Keratinocyte (primary cell): ENCODE measurements around the gene MOB3B. TPM values are rescaled to one million over a fixed set of nuclear protein-coding genes. Genes with fewer than 3 reads are reported as not detected.

ENCODE experiments used
- DNase-seq: peaks from one replicate; pipeline ENCODE4 v3.0.0-alpha.2; 2011; ENCODE audit warnings: low read depth, missing footprints, low spot score
- FAIRE-seq: peaks from 2 replicates; lab custom pipeline; 2011; peaks lifted over from hg19 to GRCh38; lab: Jason Lieb, UNC
- H2AFZ ChIP-seq: 2 replicates; pipeline ENCODE4 v1.6.0; 2012; ENCODE audit warnings: low read length, control low read depth, inconsistent platforms; ENCODE audit not compliant: control insufficient read depth
- H3K27ac ChIP-seq: 2 replicates; pipeline ENCODE4 v1.5.1; 2011; ENCODE audit warnings: low read length; ENCODE audit not compliant: control insufficient read depth, insufficient read depth
- H3K27me3 ChIP-seq: 3 replicates; pipeline ENCODE4 v1.6.0; 2011; ENCODE audit warnings: low read length; ENCODE audit not compliant: control insufficient read depth, insufficient read depth; ENCODE audit errors: extremely low read depth
- H3K36me3 ChIP-seq, 2 experiments: 2 replicates in 1 of 2; 3 replicates in 1 of 2; pipeline ENCODE4 v1.5.1; 2011; ENCODE audit warnings: low read length in 2 of 2, mild to moderate bottlenecking in 1 of 2; ENCODE audit not compliant: control insufficient read depth in 2 of 2, insufficient read depth in 2 of 2; ENCODE audit errors: extremely low read depth in 1 of 2
- H3K4me1 ChIP-seq: 3 replicates; pipeline ENCODE4 v1.5.1; 2011; ENCODE audit warnings: low read length; ENCODE audit not compliant: control insufficient read depth, insufficient read depth; ENCODE audit errors: extremely low read depth
- H3K4me2 ChIP-seq: 3 replicates; pipeline ENCODE4 v1.6.0; 2011; ENCODE audit warnings: low read depth, low read length; ENCODE audit not compliant: control insufficient read depth, insufficient read depth; ENCODE audit errors: extremely low read depth
- H3K4me3 ChIP-seq, 3 experiments: fragments of 200-600 bp in 1 of 3; sonication (generic) in 1 of 3; 2 replicates in 2 of 3; 3 replicates in 1 of 3; pipeline ENCODE4 v1.5.1; 2011 to 2016; ENCODE audit warnings: low read length in 3 of 3, mild to moderate bottlenecking in 3 of 3, control low read depth in 2 of 3, inconsistent platforms in 1 of 3, low read depth in 1 of 3, mixed read lengths in 1 of 3, mixed run types in 1 of 3, moderate library complexity in 1 of 3; ENCODE audit not compliant: control insufficient read depth in 2 of 3, insufficient read depth in 2 of 3; ENCODE audit errors: extremely low read depth in 1 of 3
- H3K79me2 ChIP-seq: 2 replicates; pipeline ENCODE4 v1.6.0; 2012; ENCODE audit warnings: low read length; ENCODE audit not compliant: control insufficient read depth, insufficient read depth
- H3K9ac ChIP-seq: 3 replicates; pipeline ENCODE4 v1.6.0; 2011; ENCODE audit warnings: low read length; ENCODE audit not compliant: control insufficient read depth, insufficient read depth; ENCODE audit errors: extremely low read depth
- H3K9me1 ChIP-seq: 3 replicates; pipeline ENCODE4 v1.6.0; 2011; ENCODE audit warnings: low read length; ENCODE audit not compliant: control insufficient read depth, insufficient read depth; ENCODE audit errors: extremely low read depth
- H3K9me3 ChIP-seq: 2 replicates; pipeline ENCODE4 v1.5.1; 2012; ENCODE audit warnings: low read depth, low read length; ENCODE audit not compliant: control insufficient read depth
- H4K20me1 ChIP-seq: 3 replicates; pipeline ENCODE4 v1.6.0; 2011; ENCODE audit warnings: low read length; ENCODE audit not compliant: control insufficient read depth, insufficient read depth; ENCODE audit errors: extremely low read depth
- EZH2 ChIP-seq: IDR thresholded peaks from one replicate; pipeline ENCODE4 v1.6.1; 2012; ENCODE audit warnings: inconsistent platforms, mild to moderate bottlenecking, low read length, moderate library complexity
- dilution Hi-C: fragments of 300-500 bp; cut with MboI; formaldehyde crosslinking; loops from one replicate; pipeline ENCODE4 v1.7.0; 2020; ENCODE audit warnings: low sequenced_read_pairs; ENCODE audit not compliant: extremely low pct_ligation_motif_present
- polyA plus RNA-seq, 5 experiments: library from polyadenylated mRNA; depleted of rRNA in 3 of 5; stranded (reverse) in 3 of 5; stranded (forward) in 1 of 5; unstranded in 1 of 5; fragments of >200 nt; gene quantifications; 1 replicate in 1 of 5; 2 replicates in 3 of 5; 3 replicates in 1 of 5; pipeline versions ENCODE4 v1.2.1 to v1.2.3, GENCODE V29; 2011 to 2012; ENCODE audit warnings: missing spikeins in 2 of 5, low read depth in 1 of 5, low replicate concordance in 1 of 5
- TF ChIP-seq, protein P1 (sequence below), 3 experiments: IDR thresholded peaks in 1 of 3; conservative IDR thresholded peaks in 1 of 3; optimal IDR thresholded peaks in 1 of 3; 2 replicates in 2 of 3; 3 replicates in 1 of 3; pipeline versions ENCODE3 to v1.5.1; 2011; ENCODE audit warnings: low read length in 3 of 3, mild to moderate bottlenecking in 3 of 3, moderate library complexity in 2 of 3, control low read depth in 1 of 3, inconsistent platforms in 1 of 3; ENCODE audit not compliant: insufficient read depth in 2 of 3; ENCODE audit errors: extremely low read depth in 1 of 3

The MOB3B gene
- polyA plus RNA-seq, 1 donor (not counting 4 experiments of a cell fraction or from before 2014, with no cell fraction given) = 35.3 TPM

GRCh38 chr9:27335075-27335474, 194.5 kb downstream of the MOB3B start:
- Histone ChIP-seq H3K4me1 (peaks cover 14% of the 10 kb centered on the region), H3K9ac (no peak overlapping the region), H4K20me1 (no peaks in the 10 kb centered on the region), H3K4me2 (no peak overlapping the region), H3K9me1 (no peaks in the 10 kb centered on the region), H3K27me3 (no peaks in the 10 kb centered on the region), H3K36me3 (peaks cover 6 to 9% of the 10 kb centered on the region in 2 experiments), H3K27ac (no peak overlapping the region), H3K79me2 (peaks cover 6% of the 10 kb centered on the region), H3K9me3 (no peaks in the 10 kb centered on the region), H3K4me3 (no peak overlapping the region), H2AFZ (no peak overlapping the region)
- TF ChIP-seq, protein P1, sequence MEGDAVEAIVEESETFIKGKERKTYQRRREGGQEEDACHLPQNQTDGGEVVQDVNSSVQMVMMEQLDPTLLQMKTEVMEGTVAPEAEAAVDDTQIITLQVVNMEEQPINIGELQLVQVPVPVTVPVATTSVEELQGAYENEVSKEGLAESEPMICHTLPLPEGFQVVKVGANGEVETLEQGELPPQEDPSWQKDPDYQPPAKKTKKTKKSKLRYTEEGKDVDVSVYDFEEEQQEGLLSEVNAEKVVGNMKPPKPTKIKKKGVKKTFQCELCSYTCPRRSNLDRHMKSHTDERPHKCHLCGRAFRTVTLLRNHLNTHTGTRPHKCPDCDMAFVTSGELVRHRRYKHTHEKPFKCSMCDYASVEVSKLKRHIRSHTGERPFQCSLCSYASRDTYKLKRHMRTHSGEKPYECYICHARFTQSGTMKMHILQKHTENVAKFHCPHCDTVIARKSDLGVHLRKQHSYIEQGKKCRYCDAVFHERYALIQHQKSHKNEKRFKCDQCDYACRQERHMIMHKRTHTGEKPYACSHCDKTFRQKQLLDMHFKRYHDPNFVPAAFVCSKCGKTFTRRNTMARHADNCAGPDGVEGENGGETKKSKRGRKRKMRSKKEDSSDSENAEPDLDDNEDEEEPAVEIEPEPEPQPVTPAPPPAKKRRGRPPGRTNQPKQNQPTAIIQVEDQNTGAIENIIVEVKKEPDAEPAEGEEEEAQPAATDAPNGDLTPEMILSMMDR (optimal IDR thresholded peaks at IDR 0.05 in 1 of 3, IDR thresholded peaks at IDR 0.05 in 1 of 3, conservative IDR thresholded peaks at IDR 0.05 in 1 of 3; ENCODE audit: extremely low read depth in 1 of 3, insufficient read depth in 2 of 3, low read length in 3 of 3) = no peak
- TF ChIP-seq EZH2 = no peak
- FAIRE-seq = peak; percentile 52
- no peak for DNase-seq
- dilution Hi-C loops = loop anchor here (25.0 kb wide), 1 partner anchor 202 kb away; the partner anchor contains the start of gene MOB3B

GRCh38 chr9:27333241-27334052, 196.2 kb downstream of the MOB3B start:
- TF ChIP-seq EZH2 = no peak
- TF ChIP-seq, protein P1 (optimal IDR thresholded peaks at IDR 0.05 in 1 of 3, IDR thresholded peaks at IDR 0.05 in 1 of 3, conservative IDR thresholded peaks at IDR 0.05 in 1 of 3; ENCODE audit: extremely low read depth in 1 of 3, insufficient read depth in 2 of 3, low read length in 3 of 3) = peak; percentile 48 to 71 (median 63)
- Histone ChIP-seq H3K4me2 (no peak overlapping the region), H4K20me1 (no peaks in the 10 kb centered on the region), H3K36me3 (peaks cover 8 to 23% of the 10 kb centered on the region in 2 experiments), H3K9me1 (no peaks in the 10 kb centered on the region), H3K27me3 (no peaks in the 10 kb centered on the region), H3K4me3 (no peak overlapping the region), H3K79me2 (peaks cover 5% of the 10 kb centered on the region), H2AFZ (no peak overlapping the region), H3K9me3 (no peaks in the 10 kb centered on the region), H3K4me1 (peaks cover 6% of the 10 kb centered on the region), H3K9ac (no peak overlapping the region), H3K27ac (no peak overlapping the region)
- dilution Hi-C loops = loop anchor here (25.0 kb wide), 1 partner anchor 204 kb away; the partner anchor contains the start of gene MOB3B
- DNase-seq (peak; percentile 42), FAIRE-seq (peak; percentile 86)
